Cerebellar nuclear complex (tissue), 1 donor: ENCODE data around the gene CTCFL.
"Not testable (repeated sequence)": the region's sequence is repeated elsewhere in the genome, so short reads cannot be mapped to it uniquely, and the experiment has no call there.

Experiments used
- DNase-seq, 2 experiments: peaks; one replicate each; lab custom pipeline; 2025; lab: John Stamatoyannopoulos, UW

The CTCFL gene

GRCh38 chr20:57507477-57507876, 17.5 kb downstream of the CTCFL start:
- DNase-seq, result no peak

GRCh38 chr20:57505979-57506378, 19.0 kb downstream of the CTCFL start:
- no peak for DNase-seq

- no peak for DNase-seq
Measured at GRCh38 chr20:57504411-57504810, 20.5 kb downstream of the CTCFL start.

GRCh38 chr20:57503035-57503658, 21.8 kb downstream of the CTCFL start:
- no peak for DNase-seq

GRCh38 chr20:57502336-57502700, 22.6 kb downstream of the CTCFL start:
- peak in 1 of 2 experiments; percentile 8 for DNase-seq

- peak in 1 of 2 experiments; percentile 60 for DNase-seq
Measured at GRCh38 chr20:57501461-57502335, 23.2 kb downstream of the CTCFL start.

GRCh38 chr20:57500962-57501361, 24.0 kb downstream of the CTCFL start:
- DNase-seq, result peak in 1 of 2 experiments; percentile 36

- DNase-seq, result no peak
Measured at GRCh38 chr20:57500235-57500634, 24.7 kb downstream of the CTCFL start.

GRCh38 chr20:57499676-57500075, 25.3 kb downstream of the CTCFL start:
- DNase-seq, result no peak

GRCh38 chr20:57498425-57499400, 26.2 kb downstream of the CTCFL start:
- DNase-seq, result no peak

- DNase-seq, result no peak
Measured at GRCh38 chr20:57496592-57496991, 28.3 kb downstream of the CTCFL start.

GRCh38 chr20:57495978-57496377, 29.0 kb downstream of the CTCFL start:
- no peak for DNase-seq

GRCh38 chr20:57493091-57493615, 31.8 kb downstream of the CTCFL start:
- DNase-seq, result no peak

- DNase-seq, result no peak
Measured at GRCh38 chr20:57491373-57491772, 33.6 kb downstream of the CTCFL start.

GRCh38 chr20:57488277-57488676, 36.7 kb downstream of the CTCFL start:
- not testable (repeated sequence) for DNase-seq

GRCh38 chr20:57485770-57486169, 39.2 kb downstream of the CTCFL start:
- DNase-seq, result no peak

- no peak for DNase-seq
Measured at GRCh38 chr20:57484772-57485171, 40.2 kb downstream of the CTCFL start.

- no peak for DNase-seq
Measured at GRCh38 chr20:57483287-57484050, 41.5 kb downstream of the CTCFL start.

- no peak for DNase-seq
Measured at GRCh38 chr20:57482796-57483195, 42.1 kb downstream of the CTCFL start.

GRCh38 chr20:57482148-57482547, 42.8 kb downstream of the CTCFL start:
- no peak for DNase-seq

GRCh38 chr20:57481281-57481711, 43.6 kb downstream of the CTCFL start:
- DNase-seq, result no peak
